Keratinocyte (primary cell): ENCODE measurements around the gene DDX46. TPM values are rescaled to one million over a fixed set of nuclear protein-coding genes. Genes with fewer than 3 reads are reported as not detected.

Experiments
- DNase-seq: peaks from one replicate; pipeline ENCODE4 v3.0.0-alpha.2; 2011; ENCODE audit warnings: low read depth, missing footprints, low spot score
- FAIRE-seq: peaks from 2 replicates; lab custom pipeline; 2011; peaks lifted over from hg19 to GRCh38; lab: Jason Lieb, UNC
- H2AFZ ChIP-seq: 2 replicates; pipeline ENCODE4 v1.6.0; 2012; ENCODE audit warnings: low read length, control low read depth, inconsistent platforms; ENCODE audit not compliant: control insufficient read depth
- H3K27ac ChIP-seq: 2 replicates; pipeline ENCODE4 v1.5.1; 2011; ENCODE audit warnings: low read length; ENCODE audit not compliant: control insufficient read depth, insufficient read depth
- H3K27me3 ChIP-seq: 3 replicates; pipeline ENCODE4 v1.6.0; 2011; ENCODE audit warnings: low read length; ENCODE audit not compliant: control insufficient read depth, insufficient read depth; ENCODE audit errors: extremely low read depth
- H3K36me3 ChIP-seq, 2 experiments: 2 replicates in 1 of 2; 3 replicates in 1 of 2; pipeline ENCODE4 v1.5.1; 2011; ENCODE audit warnings: low read length in 2 of 2, mild to moderate bottlenecking in 1 of 2; ENCODE audit not compliant: control insufficient read depth in 2 of 2, insufficient read depth in 2 of 2; ENCODE audit errors: extremely low read depth in 1 of 2
- H3K4me1 ChIP-seq: 3 replicates; pipeline ENCODE4 v1.5.1; 2011; ENCODE audit warnings: low read length; ENCODE audit not compliant: control insufficient read depth, insufficient read depth; ENCODE audit errors: extremely low read depth
- H3K4me2 ChIP-seq: 3 replicates; pipeline ENCODE4 v1.6.0; 2011; ENCODE audit warnings: low read depth, low read length; ENCODE audit not compliant: control insufficient read depth, insufficient read depth; ENCODE audit errors: extremely low read depth
- H3K4me3 ChIP-seq, 3 experiments: fragments of 200-600 bp in 1 of 3; sonication (generic) in 1 of 3; 2 replicates in 2 of 3; 3 replicates in 1 of 3; pipeline ENCODE4 v1.5.1; 2011 to 2016; ENCODE audit warnings: low read length in 3 of 3, mild to moderate bottlenecking in 3 of 3, control low read depth in 2 of 3, inconsistent platforms in 1 of 3, low read depth in 1 of 3, mixed read lengths in 1 of 3, mixed run types in 1 of 3, moderate library complexity in 1 of 3; ENCODE audit not compliant: control insufficient read depth in 2 of 3, insufficient read depth in 2 of 3; ENCODE audit errors: extremely low read depth in 1 of 3
- H3K79me2 ChIP-seq: 2 replicates; pipeline ENCODE4 v1.6.0; 2012; ENCODE audit warnings: low read length; ENCODE audit not compliant: control insufficient read depth, insufficient read depth
- H3K9ac ChIP-seq: 3 replicates; pipeline ENCODE4 v1.6.0; 2011; ENCODE audit warnings: low read length; ENCODE audit not compliant: control insufficient read depth, insufficient read depth; ENCODE audit errors: extremely low read depth
- H3K9me1 ChIP-seq: 3 replicates; pipeline ENCODE4 v1.6.0; 2011; ENCODE audit warnings: low read length; ENCODE audit not compliant: control insufficient read depth, insufficient read depth; ENCODE audit errors: extremely low read depth
- H3K9me3 ChIP-seq: 2 replicates; pipeline ENCODE4 v1.5.1; 2012; ENCODE audit warnings: low read depth, low read length; ENCODE audit not compliant: control insufficient read depth
- H4K20me1 ChIP-seq: 3 replicates; pipeline ENCODE4 v1.6.0; 2011; ENCODE audit warnings: low read length; ENCODE audit not compliant: control insufficient read depth, insufficient read depth; ENCODE audit errors: extremely low read depth
- CTCF ChIP-seq, 3 experiments: IDR thresholded peaks in 1 of 3; conservative IDR thresholded peaks in 1 of 3; optimal IDR thresholded peaks in 1 of 3; 2 replicates in 2 of 3; 3 replicates in 1 of 3; pipeline versions ENCODE3 to v1.5.1; 2011; ENCODE audit warnings: low read length in 3 of 3, mild to moderate bottlenecking in 3 of 3, moderate library complexity in 2 of 3, control low read depth in 1 of 3, inconsistent platforms in 1 of 3; ENCODE audit not compliant: insufficient read depth in 2 of 3; ENCODE audit errors: extremely low read depth in 1 of 3
- EZH2 ChIP-seq: IDR thresholded peaks from one replicate; pipeline ENCODE4 v1.6.1; 2012; ENCODE audit warnings: inconsistent platforms, mild to moderate bottlenecking, low read length, moderate library complexity
- dilution Hi-C: fragments of 300-500 bp; cut with MboI; formaldehyde crosslinking; loops from one replicate; pipeline ENCODE4 v1.7.0; 2020; ENCODE audit warnings: low sequenced_read_pairs; ENCODE audit not compliant: extremely low pct_ligation_motif_present
- polyA plus RNA-seq, 5 experiments: library from polyadenylated mRNA; depleted of rRNA in 3 of 5; stranded (reverse) in 3 of 5; stranded (forward) in 1 of 5; unstranded in 1 of 5; fragments of >200 nt; gene quantifications; 1 replicate in 1 of 5; 2 replicates in 3 of 5; 3 replicates in 1 of 5; pipeline versions ENCODE4 v1.2.1 to v1.2.3, GENCODE V29; 2011 to 2012; ENCODE audit warnings: missing spikeins in 2 of 5, low read depth in 1 of 5, low replicate concordance in 1 of 5

The DDX46 gene
- polyA plus RNA-seq, 1 donor (not counting 4 experiments of a cell fraction or from before 2014, with no cell fraction given) = 39.0 TPM

GRCh38 chr5:134840811-134841210, 82.2 kb downstream of the DDX46 start:
- Histone ChIP-seq H3K9me3 (no peaks in the 10 kb centered on the region), H3K9ac (no peak overlapping the region), H3K4me3 (no peak overlapping the region), H4K20me1 (no peaks in the 10 kb centered on the region), H3K9me1 (no peaks in the 10 kb centered on the region), H2AFZ (no peak overlapping the region), H3K36me3 (peaks cover 0 to 6% of the 10 kb centered on the region in 2 experiments), H3K4me1 (peaks cover 7% of the 10 kb centered on the region), H3K79me2 (no peaks in the 10 kb centered on the region), H3K27ac (no peak overlapping the region), H3K4me2 (no peak overlapping the region), H3K27me3 (no peaks in the 10 kb centered on the region)
- TF ChIP-seq CTCF (optimal IDR thresholded peaks at IDR 0.05 in 1 of 3, IDR thresholded peaks at IDR 0.05 in 1 of 3, conservative IDR thresholded peaks at IDR 0.05 in 1 of 3; ENCODE audit: extremely low read depth in 1 of 3, insufficient read depth in 2 of 3, low read length in 3 of 3) = no peak
- no peak for TF ChIP-seq EZH2
- no peak for FAIRE-seq
- DNase-seq = no peak
- dilution Hi-C loops = no loop called here

GRCh38 chr5:134844252-134844651, 85.7 kb downstream of the DDX46 start:
- Histone ChIP-seq H3K79me2 (peaks cover 25% of the 10 kb centered on the region), H3K27ac (no peak overlapping the region), H3K36me3 (peaks cover 0 to 6% of the 10 kb centered on the region in 2 experiments), H3K9me3 (no peaks in the 10 kb centered on the region), H3K9me1 (no peaks in the 10 kb centered on the region), H3K4me2 (no peak overlapping the region), H3K27me3 (no peaks in the 10 kb centered on the region), H2AFZ (no peak overlapping the region), H4K20me1 (no peaks in the 10 kb centered on the region), H3K4me1 (peaks cover 7% of the 10 kb centered on the region), H3K9ac (no peak overlapping the region), H3K4me3 (no peak overlapping the region)
- DNase-seq (no peak), FAIRE-seq (no peak)
- dilution Hi-C loops = no loop called here
- TF ChIP-seq CTCF (optimal IDR thresholded peaks at IDR 0.05 in 1 of 3, IDR thresholded peaks at IDR 0.05 in 1 of 3, conservative IDR thresholded peaks at IDR 0.05 in 1 of 3; ENCODE audit: extremely low read depth in 1 of 3, insufficient read depth in 2 of 3, low read length in 3 of 3) (no peak), EZH2 (no peak)
